ENCODE data around the gene PCBP4.

Gene PCBP4

GRCh38 chr3:51940648-51941462 is 26.4 kb downstream of the PCBP4 start:
- Histone ChIP-seq H3K9me3 (ENCODE audit: control extremely low read depth in 1 of 5, control insufficient read depth in 4 of 5, insufficient read depth in 2 of 5, low read depth in 1 of 5, low read length in 4 of 5) (no peaks in the 10 kb centered on the region), H3K36me3 (ENCODE audit: control insufficient read depth in 4 of 4, insufficient read depth in 4 of 4, low read length in 3 of 4) (peaks cover 3 to 37% (median 32%) of the 10 kb centered on the region in 4 experiments), H3K27me3 (replicated peaks in 2 of 5; ENCODE audit: control insufficient read depth in 4 of 5, insufficient read depth in 5 of 5, low read length in 4 of 5) (no peaks in the 10 kb centered on the region), H3K27ac (ENCODE audit: insufficient read depth in 1 of 2, low read depth in 1 of 2, low read length in 2 of 2, poor library complexity in 1 of 2, severe bottlenecking in 2 of 2) (peak overlapping the region in 1 of 2 experiments; percentile 75), H3K4me3 (ENCODE audit: control insufficient read depth in 1 of 7, extremely low read depth in 1 of 7, insufficient read depth in 4 of 7, low read depth in 2 of 7, low read length in 6 of 7) (peak overlapping the region; percentile 54 to 89 (median 80)), H3K4me1 (ENCODE audit: control extremely low read depth in 1 of 4, control insufficient read depth in 4 of 4, insufficient read depth in 4 of 4, low read length in 3 of 4) (peaks cover 0 to 27% (median 23%) of the 10 kb centered on the region in 4 experiments)
- ChIA-PET CTCF (interaction anchor here (0.6 to 3.5 kb wide), 9 partner anchors 11 to 121 kb away, joined by 3 to 18 read pairs (median 4); partner anchors contain the start of genes ABHD14B, ACY1 and PCBP4), POLR2A (interaction anchor here (1.1 kb wide), 1 partner anchor 33 kb away, joined by 3 read pairs; the partner anchor contains the start of gene ABHD14B)
- no peak for DNase-seq
- WGBS (ENCODE audit: insufficient coverage): 40% methylated on average over 10 of the region's 13 CpGs

- DNase-seq: no peak
- peaks cover 7 to 54% (median 46%) of the 10 kb centered on the region in 4 experiments for H3K36me3 ChIP-seq (ENCODE audit: control insufficient read depth in 4 of 4, insufficient read depth in 4 of 4, low read length in 3 of 4)
- H3K9me3 ChIP-seq (ENCODE audit: control extremely low read depth in 1 of 5, control insufficient read depth in 4 of 5, insufficient read depth in 2 of 5, low read depth in 1 of 5, low read length in 4 of 5): no peaks in the 10 kb centered on the region
- peaks cover 0 to 27% (median 23%) of the 10 kb centered on the region in 4 experiments for H3K4me1 ChIP-seq (ENCODE audit: control extremely low read depth in 1 of 4, control insufficient read depth in 4 of 4, insufficient read depth in 4 of 4, low read length in 3 of 4)
- POLR2A ChIA-PET: interaction anchor here (0.6 kb wide), 1 partner anchor 263 kb away, joined by 4 read pairs; no protein-coding TSS in a partner anchor
- H3K27ac ChIP-seq (ENCODE audit: insufficient read depth in 1 of 2, low read depth in 1 of 2, low read length in 2 of 2, poor library complexity in 1 of 2, severe bottlenecking in 2 of 2): no peak overlapping the region
- no peak overlapping the region for H3K4me3 ChIP-seq (ENCODE audit: control insufficient read depth in 1 of 7, extremely low read depth in 1 of 7, insufficient read depth in 4 of 7, low read depth in 2 of 7, low read length in 6 of 7)
- no peaks in the 10 kb centered on the region for H3K27me3 ChIP-seq (replicated peaks in 2 of 5; ENCODE audit: control insufficient read depth in 4 of 5, insufficient read depth in 5 of 5, low read length in 4 of 5)
- 100% methylated on average over 8 of the region's 9 CpGs for WGBS (ENCODE audit: insufficient coverage)
- CTCF ChIA-PET: no interaction called here
Measured at GRCh38 chr3:51938780-51939425, 28.4 kb downstream of the PCBP4 start.

- H3K36me3 ChIP-seq (ENCODE audit: control insufficient read depth in 4 of 4, insufficient read depth in 4 of 4, low read length in 3 of 4): peaks cover 7 to 64% (median 53%) of the 10 kb centered on the region in 4 experiments
- no peaks in the 10 kb centered on the region for H3K27me3 ChIP-seq (replicated peaks in 2 of 5; ENCODE audit: control insufficient read depth in 4 of 5, insufficient read depth in 5 of 5, low read length in 4 of 5)
- no peaks in the 10 kb centered on the region for H3K9me3 ChIP-seq (ENCODE audit: control extremely low read depth in 1 of 5, control insufficient read depth in 4 of 5, insufficient read depth in 2 of 5, low read depth in 1 of 5, low read length in 4 of 5)
- CTCF ChIA-PET: interaction anchor here (1.0 kb wide), 1 partner anchor 10 kb away, joined by 3 read pairs; no protein-coding TSS in a partner anchor
- 97% methylated on average over 7 of the region's 13 CpGs for WGBS (ENCODE audit: insufficient coverage)
- no peak overlapping the region for H3K4me3 ChIP-seq (ENCODE audit: control insufficient read depth in 1 of 7, extremely low read depth in 1 of 7, insufficient read depth in 4 of 7, low read depth in 2 of 7, low read length in 6 of 7)
- POLR2A ChIA-PET: no interaction called here
- no peak overlapping the region for H3K27ac ChIP-seq (ENCODE audit: insufficient read depth in 1 of 2, low read depth in 1 of 2, low read length in 2 of 2, poor library complexity in 1 of 2, severe bottlenecking in 2 of 2)
- H3K4me1 ChIP-seq (ENCODE audit: control extremely low read depth in 1 of 4, control insufficient read depth in 4 of 4, insufficient read depth in 4 of 4, low read length in 3 of 4): peaks cover 0 to 22% (median 20%) of the 10 kb centered on the region in 4 experiments
- no peak for DNase-seq
Measured at GRCh38 chr3:51937611-51938450, 29.4 kb downstream of the PCBP4 start.

GRCh38 chr3:51937014-51937413 is 30.2 kb downstream of the PCBP4 start:
- ChIA-PET CTCF (interaction anchor here (1.0 kb wide), 1 partner anchor 9 kb away, joined by 3 read pairs; no protein-coding TSS in a partner anchor), POLR2A (interaction anchor here (0.5 kb wide), 1 partner anchor 20 kb away, joined by 4 read pairs; no protein-coding TSS in a partner anchor)
- H3K4me1 ChIP-seq (ENCODE audit: control extremely low read depth in 1 of 4, control insufficient read depth in 4 of 4, insufficient read depth in 4 of 4, low read length in 3 of 4): peaks cover 0 to 15% (median 12%) of the 10 kb centered on the region in 4 experiments
- H3K36me3 ChIP-seq (ENCODE audit: control insufficient read depth in 4 of 4, insufficient read depth in 4 of 4, low read length in 3 of 4): peaks cover 7 to 69% (median 55%) of the 10 kb centered on the region in 4 experiments
- H3K27ac ChIP-seq (ENCODE audit: insufficient read depth in 1 of 2, low read depth in 1 of 2, low read length in 2 of 2, poor library complexity in 1 of 2, severe bottlenecking in 2 of 2): no peak overlapping the region
- WGBS (ENCODE audit: insufficient coverage): 92% methylated on average over 9 of the region's 9 CpGs
- no peak overlapping the region for H3K4me3 ChIP-seq (ENCODE audit: control insufficient read depth in 1 of 7, extremely low read depth in 1 of 7, insufficient read depth in 4 of 7, low read depth in 2 of 7, low read length in 6 of 7)
- no peaks in the 10 kb centered on the region for H3K27me3 ChIP-seq (replicated peaks in 2 of 5; ENCODE audit: control insufficient read depth in 4 of 5, insufficient read depth in 5 of 5, low read length in 4 of 5)
- DNase-seq: no peak
- no peaks in the 10 kb centered on the region for H3K9me3 ChIP-seq (ENCODE audit: control extremely low read depth in 1 of 5, control insufficient read depth in 4 of 5, insufficient read depth in 2 of 5, low read depth in 1 of 5, low read length in 4 of 5)

GRCh38 chr3:51935886-51936755 is 31.1 kb downstream of the PCBP4 start:
- peaks cover 0 to 12% (median 7%) of the 10 kb centered on the region in 4 experiments for H3K4me1 ChIP-seq (ENCODE audit: control extremely low read depth in 1 of 4, control insufficient read depth in 4 of 4, insufficient read depth in 4 of 4, low read length in 3 of 4)
- H3K4me3 ChIP-seq (ENCODE audit: control insufficient read depth in 1 of 7, extremely low read depth in 1 of 7, insufficient read depth in 4 of 7, low read depth in 2 of 7, low read length in 6 of 7): no peak overlapping the region
- no peak overlapping the region for H3K27ac ChIP-seq (ENCODE audit: insufficient read depth in 1 of 2, low read depth in 1 of 2, low read length in 2 of 2, poor library complexity in 1 of 2, severe bottlenecking in 2 of 2)
- H3K9me3 ChIP-seq (ENCODE audit: control extremely low read depth in 1 of 5, control insufficient read depth in 4 of 5, insufficient read depth in 2 of 5, low read depth in 1 of 5, low read length in 4 of 5): no peaks in the 10 kb centered on the region
- no peaks in the 10 kb centered on the region for H3K27me3 ChIP-seq (replicated peaks in 2 of 5; ENCODE audit: control insufficient read depth in 4 of 5, insufficient read depth in 5 of 5, low read length in 4 of 5)
- 99% methylated on average over 20 of the region's 25 CpGs for WGBS (ENCODE audit: insufficient coverage)
- peaks cover 7 to 71% (median 59%) of the 10 kb centered on the region in 4 experiments for H3K36me3 ChIP-seq (ENCODE audit: control insufficient read depth in 4 of 4, insufficient read depth in 4 of 4, low read length in 3 of 4)
- ChIA-PET POLR2A (interaction anchor here (0.5 kb wide), 1 partner anchor 19 kb away, joined by 4 read pairs; no protein-coding TSS in a partner anchor), CTCF (interaction anchor here (1.0 kb wide), 1 partner anchor 9 kb away, joined by 3 read pairs; no protein-coding TSS in a partner anchor)
- DNase-seq: no peak
